NCI-H345 treated with DMSO at 0.1 percent for 48 hours (cell line): Measurements from ENCODE around the gene ITGB5.

Experiments
- DNase-seq: peaks from one replicate; lab custom pipeline; 2025; ENCODE audit not compliant: unreplicated experiment; lab: John Stamatoyannopoulos, UW

The ITGB5 gene

DNA sequence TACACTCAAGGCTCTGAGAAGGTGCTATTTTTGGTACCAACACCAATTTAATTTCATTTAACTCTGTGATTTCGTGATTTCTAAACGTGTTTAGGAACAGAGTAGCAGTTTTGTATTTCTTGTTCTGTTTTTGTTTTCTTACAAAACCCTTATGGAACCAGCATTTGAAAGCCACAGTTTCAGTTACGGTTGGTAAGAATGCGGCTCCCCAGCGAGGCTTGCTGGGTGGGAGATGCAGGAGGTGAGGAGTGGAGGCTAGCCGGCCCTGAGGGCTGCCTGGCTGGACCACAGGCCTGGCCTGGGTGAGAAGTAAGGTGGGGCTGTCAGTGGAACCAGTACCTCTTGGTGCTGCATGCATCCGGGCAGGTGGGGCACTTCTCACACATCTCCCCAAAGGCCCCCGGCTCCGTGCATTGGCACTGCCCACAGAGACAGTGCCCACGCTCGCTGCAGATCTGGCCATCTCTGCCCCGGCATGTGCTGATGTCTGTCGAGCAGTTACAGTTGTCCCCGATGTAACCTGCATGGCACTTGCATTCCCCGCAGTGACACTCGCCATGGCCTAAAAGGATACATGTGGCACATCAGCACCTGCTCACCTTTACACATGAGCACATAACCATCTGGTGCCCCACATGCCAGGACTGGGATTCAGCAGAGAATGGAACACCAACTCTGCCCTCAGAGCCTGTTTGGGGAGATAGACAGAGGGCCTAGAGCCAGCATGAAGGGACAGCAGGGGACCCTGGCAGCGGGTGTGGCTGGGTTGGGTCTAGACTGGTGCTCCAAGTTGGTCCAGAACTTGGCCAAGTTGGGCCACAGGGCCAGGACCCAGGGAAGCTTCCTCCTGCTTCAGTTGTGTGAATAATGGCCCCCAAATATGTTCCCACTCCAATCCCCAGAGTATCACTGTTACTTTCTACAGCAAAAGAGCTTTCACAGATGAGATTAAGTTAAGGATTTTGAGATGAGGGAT is 113.5 kb downstream of the ITGB5 start:
- no peak for DNase-seq

DNA sequence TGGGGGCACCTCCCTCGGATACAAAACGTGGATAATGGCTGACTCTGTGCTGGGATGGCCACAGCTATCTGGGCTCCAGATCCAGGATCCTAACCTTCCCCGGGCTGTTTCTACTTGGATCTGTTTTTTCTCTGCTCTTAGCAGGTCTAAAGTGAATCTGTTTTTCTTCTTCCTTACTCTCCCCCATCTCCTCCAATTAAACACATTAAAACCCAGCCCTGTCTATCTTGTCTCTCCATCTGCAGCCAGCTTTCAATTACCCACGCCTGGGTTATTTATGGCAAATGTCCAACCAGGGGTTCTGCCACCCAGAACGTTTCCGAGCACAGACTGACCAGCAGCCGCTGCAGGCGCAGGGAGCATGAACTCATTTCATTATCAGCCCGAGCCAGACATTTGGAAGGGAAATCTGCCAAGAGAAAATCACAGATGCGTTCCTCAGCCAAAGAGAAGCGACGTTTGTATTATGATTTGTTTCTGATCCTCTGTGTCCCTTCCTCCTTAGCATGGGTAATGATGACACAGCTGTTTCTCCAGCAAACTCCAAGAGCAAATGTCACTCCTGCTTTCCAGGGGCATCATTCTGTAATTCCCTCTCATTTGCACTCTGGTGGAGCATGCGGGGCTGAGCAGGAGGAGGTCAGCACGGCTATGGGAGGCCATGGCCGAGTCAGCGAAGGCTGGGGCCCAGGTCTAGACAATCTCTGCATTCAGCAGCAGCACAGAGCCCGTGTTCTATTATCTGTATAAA is 114.9 kb downstream of the ITGB5 start:
- no peak for DNase-seq

DNA sequence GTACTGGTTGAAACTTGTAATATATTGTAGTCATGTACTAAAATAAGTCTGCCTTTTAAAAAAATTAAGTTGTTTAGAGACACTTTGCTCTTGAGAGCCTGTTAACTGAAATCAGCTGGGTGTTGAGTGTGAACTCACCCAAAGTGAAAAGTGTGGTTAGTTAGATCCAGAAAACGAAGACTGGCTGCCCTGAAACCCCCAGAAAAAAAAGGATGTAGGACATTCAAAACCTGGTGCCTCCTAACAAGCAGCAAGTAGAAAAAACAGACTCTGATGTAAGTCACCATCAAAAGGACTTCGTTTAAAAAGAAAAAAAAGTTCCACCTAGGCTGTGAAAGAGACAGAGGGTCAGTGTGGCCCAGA is 116.1 kb downstream of the ITGB5 start:
- DNase-seq = no peak

DNA sequence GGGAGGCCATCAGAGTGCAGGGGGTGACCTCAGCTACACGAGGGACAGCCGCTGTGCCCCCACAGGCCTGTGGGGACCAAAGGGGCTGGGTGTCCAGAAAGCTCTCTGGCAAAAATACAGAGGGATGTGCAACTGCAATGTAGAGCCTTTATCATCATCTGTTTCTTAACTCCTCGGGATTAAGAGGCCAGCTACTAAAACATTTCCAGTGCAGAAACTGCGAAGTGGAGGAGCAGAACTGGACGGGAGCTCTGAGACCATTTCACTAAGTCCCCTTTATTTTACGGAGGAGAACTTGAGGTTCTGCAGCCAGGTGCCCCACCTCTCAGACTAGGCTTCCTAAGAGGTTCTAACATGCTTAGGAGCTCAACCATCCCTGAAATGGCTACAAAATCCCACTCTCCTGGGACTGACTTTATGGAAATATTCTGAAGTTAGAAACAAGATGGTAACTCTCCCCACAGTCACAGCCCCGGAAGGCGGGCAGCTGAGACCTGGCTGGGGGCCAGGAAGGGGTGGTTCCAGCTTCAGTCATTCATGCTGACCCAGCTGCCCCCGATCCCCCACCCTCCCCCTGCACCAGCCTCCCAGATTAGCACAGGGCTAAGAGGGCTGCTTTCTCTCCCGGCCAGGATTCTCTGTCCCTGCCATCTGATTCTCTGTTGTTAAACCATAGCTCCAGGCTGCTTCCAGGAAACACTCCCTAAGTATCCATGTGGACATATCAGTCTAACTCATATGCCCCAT is 116.7 kb downstream of the ITGB5 start:
- DNase-seq = no peak

DNA sequence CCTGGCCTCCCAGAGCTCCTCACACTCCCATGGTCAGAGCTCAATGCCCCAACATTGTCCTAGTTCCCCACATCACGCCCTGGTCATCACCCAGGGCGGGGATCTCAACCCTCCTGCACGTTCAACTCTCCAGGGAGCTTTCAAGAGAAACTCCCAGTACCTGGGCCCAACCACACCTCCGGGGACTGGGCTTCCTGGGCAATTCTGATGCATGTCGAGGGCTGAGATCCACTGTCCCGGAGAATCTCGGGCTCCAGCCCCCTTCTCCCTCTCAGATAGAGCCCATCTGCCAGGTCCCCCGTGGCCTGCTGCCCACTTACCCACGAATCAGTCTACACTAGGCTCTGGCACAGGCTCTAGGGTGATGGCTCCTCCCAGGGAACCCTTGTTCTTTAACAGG is 117.7 kb downstream of the ITGB5 start:
- no peak for DNase-seq

GRCh38 chr3:124768812-124769211 is 118.4 kb downstream of the ITGB5 start:
- DNase-seq = no peak

- DNase-seq = no peak
These were observed 119.5 kb downstream of the ITGB5 start for GRCh38 chr3:124767691-124768090.

GRCh38 chr3:124767264-124767663 is 119.9 kb downstream of the ITGB5 start:
- no peak for DNase-seq

GRCh38 chr3:124766113-124767095 is 120.8 kb downstream of the ITGB5 start:
- no peak for DNase-seq

DNA sequence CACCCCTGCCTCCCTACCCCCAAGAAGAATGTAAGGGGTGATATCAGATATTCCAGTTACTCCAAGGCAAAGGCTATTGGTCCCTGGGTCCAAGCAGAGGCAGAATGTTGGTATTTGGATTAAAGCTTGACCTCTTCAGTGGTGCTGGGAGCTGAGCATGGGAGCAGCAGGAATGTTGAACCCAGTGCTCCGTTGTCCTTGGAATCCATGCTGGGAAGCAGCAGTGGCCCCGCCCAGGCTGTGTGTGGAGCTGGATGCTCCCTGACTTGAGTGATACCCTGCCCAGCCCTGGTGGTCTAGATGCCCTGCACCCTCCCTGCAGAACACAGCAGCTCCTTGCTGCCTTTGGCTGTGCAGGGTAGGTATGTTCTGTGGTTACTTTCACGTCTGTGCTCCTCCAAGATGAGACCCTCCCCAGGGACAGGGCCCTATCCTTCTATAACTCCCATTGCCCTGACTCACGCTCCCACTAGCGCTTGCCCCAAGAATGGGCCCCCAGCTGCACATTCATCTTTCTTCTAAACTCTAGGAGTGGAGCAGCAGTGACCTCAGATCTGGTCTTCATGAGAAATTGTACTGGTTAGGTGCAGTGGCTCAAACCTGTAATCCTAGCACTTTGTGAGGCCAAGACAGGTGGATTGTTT is 121.8 kb downstream of the ITGB5 start:
- DNase-seq = no peak

DNA sequence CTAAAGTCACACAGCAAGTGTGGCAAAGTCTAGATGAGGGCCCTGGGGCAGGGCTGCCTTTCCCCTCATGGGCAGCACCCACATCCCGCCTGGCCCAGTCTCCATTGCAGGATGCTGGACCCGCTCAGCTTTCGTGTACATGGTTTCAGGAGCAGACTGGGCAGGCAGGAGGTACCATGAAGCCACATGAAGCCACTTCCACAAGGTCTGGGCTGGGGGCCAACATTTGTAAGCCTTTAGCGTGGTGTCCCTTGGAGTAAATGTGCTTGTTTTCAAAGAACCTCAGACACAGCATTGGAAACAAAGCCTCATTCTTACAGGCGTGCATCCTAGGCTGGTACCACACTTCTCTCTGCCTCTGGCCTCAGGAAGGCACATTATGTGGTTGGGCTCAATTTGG is 122.4 kb downstream of the ITGB5 start:
- no peak for DNase-seq

DNA sequence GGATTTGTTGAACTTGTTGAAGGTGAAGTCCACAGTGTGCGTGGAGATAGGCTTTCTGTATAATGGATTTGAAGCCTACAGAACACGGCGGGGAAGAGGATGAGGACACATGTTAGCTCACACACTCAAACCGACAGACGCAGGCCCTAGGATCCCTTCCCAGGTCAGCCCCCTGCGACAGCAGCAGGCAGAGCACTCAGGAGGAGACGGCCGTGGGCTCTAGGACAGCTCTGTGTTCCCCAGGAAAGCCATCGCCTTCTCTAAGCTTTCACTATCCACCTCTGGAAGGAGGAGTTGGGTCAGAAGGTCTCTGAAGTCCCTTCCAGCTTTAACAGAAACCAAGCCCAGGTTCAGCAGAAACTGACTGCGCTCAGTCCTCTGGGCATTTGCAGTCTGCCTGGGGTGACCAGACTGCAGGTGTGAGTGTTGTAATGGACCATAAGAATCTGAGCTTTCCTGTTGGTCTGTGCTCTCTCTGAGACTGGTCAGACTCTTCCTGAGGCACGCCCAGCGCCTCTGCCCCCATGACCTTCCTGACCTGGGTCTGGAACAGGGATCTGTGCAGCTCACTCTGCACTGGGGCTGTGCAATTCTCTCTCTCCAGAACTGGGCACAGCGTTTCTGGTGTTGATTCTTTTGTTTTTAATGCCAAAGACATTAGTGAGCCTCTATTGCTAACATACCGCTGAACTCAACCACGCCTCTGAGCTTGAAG is 123.4 kb downstream of the ITGB5 start:
- no peak for DNase-seq

- DNase-seq = no peak
These were observed 124.0 kb downstream of the ITGB5 start for GRCh38 chr3:124763206-124763605.

DNA sequence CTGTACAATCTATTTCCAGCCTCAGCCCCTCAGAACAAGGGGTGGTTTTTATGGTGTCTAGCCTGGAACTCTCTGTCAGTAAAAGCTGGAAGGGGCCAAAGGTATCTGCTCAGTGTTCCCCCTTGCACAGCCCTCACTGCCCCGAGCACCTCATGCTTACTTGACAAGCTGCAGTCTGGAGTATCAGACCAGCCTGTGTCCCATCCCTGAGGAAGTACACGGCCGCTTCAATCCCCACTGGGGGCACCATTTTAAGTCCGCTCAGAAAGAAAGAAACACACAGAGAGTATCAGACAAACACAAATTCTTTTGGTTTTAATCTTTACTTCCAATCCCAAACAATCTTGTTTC is 124.5 kb downstream of the ITGB5 start:
- no peak for DNase-seq

DNA sequence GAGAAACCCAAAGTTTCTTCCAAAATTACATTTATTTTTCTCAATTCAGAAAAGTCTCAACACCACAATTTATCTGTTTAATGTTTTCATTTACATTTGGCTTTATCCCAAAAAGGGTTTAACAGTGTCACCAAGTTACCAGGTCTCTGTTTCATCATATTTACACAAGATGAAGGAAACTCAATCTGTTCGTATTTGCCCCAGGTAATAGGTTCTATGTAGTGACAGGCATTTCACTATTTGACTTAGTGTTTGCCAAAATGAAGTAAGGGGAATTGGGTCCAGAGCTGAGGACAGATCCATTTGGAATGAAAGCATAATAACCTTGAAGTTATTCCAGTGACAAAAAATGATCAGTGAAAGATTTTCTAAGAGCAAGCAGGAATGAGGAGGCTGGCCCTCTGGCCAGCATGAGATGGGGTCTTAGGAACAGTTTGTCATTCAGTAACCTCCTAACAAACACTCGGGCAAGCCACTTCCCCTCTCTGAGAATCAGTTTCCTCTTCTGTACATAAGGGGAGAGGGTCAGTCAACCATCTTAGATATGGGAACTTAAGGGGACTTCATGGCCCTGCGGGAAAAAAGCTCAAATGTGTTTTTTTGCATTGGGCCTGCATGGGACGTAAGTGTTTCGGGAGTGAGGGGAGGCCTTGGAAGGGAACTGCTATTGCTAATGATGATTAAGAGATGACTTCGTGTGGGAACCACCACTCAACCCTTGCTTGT is 125.1 kb downstream of the ITGB5 start:
- no peak for DNase-seq

- DNase-seq = peak; percentile 11
These were observed 125.8 kb downstream of the ITGB5 start for GRCh38 chr3:124761250-124761796.

DNA sequence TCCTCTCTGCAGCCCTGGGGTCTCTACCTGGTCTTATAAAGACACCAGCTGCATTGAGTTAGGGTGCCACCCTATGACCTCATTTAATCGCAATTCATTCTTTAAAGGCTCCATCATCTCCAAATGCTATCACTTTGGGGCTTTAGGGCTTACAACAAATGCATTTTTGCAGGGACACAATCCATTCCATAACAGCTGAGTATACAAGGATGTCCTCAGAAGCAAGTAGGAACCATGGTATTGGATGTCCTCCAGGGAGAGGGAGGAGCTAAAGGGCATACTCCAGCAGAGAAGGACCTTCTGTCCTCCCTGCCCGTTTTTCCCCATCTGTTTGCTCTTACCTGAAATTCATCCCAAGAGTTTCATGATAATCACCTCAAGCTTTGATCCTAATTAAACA is 126.6 kb downstream of the ITGB5 start:
- no peak for DNase-seq

DNA sequence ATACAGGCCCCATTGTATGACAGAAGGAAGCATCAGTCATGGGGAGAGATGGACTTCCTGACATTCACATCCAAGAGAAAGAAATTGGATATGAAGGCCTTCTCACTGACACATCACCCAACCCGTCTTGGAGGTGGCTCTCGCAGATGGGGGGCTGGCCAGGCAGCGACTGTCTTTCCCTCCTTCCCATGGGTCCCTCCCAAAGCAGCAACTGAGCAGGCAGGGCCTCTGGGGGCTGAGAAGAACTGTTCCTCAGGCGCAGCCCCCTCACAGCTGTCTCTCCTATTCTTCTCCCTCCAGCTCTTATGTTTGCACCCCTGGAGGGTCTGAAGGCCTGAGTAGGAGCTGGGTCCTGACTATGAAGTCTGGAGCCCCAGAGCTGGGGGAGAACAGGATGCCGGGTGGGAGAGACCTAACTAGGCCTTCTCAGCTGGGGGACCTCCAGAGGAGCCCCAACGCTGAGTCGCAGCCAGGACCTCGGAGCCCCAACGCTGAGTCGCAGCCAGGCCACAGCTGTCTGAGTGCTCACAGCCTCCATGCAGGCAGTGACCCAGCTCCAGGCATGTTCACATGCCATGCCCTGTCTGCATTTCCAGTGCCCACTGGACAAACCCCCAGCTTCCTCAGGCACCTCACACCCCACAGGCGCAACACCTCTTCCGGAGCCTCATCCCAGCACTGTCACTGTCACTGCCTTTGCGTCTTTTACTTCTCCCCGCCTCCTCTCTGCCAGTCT is 127.3 kb downstream of the ITGB5 start:
- DNase-seq = no peak
